NCI-H345 treated with DMSO at 0.1 percent for 48 hours (cell line): ENCODE data around the gene MSMP.

Source experiments
- DNase-seq: peaks from one replicate; lab custom pipeline; 2025; ENCODE audit not compliant: unreplicated experiment; lab: John Stamatoyannopoulos, UW

The MSMP gene

GRCh38 chr9:35745569-35745968 lies 8.5 kb downstream of the MSMP start:
- no peak for DNase-seq

GRCh38 chr9:35743880-35744518 lies 10.1 kb downstream of the MSMP start:
- no peak for DNase-seq

- no peak for DNase-seq
Observed at GRCh38 chr9:35743452-35743851, 10.6 kb downstream of the MSMP start.

GRCh38 chr9:35741740-35742139 lies 12.3 kb downstream of the MSMP start:
- DNase-seq, result no peak

DNA sequence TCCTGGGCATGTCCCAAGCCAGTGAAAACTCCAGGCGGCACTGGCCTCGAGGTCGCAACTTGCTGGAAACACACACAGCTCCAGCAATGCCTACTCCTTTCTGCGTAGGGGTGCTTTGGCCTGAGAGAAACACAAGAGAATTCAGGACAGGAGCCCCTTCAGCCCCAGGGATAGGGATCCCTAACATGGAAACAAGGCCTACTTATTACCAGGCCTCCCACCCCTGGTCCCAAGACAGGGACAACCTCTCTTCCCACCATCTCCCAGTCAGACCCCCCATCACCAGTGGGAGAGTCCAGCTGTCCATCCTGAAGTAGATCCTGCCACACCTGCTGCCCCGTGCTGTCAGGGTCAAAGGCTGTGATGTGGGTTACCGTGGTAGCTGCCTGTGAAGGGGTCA lies 13.8 kb downstream of the MSMP start:
- DNase-seq, result no peak

GRCh38 chr9:35738924-35739323 lies 15.2 kb downstream of the MSMP start:
- DNase-seq, result no peak

DNA sequence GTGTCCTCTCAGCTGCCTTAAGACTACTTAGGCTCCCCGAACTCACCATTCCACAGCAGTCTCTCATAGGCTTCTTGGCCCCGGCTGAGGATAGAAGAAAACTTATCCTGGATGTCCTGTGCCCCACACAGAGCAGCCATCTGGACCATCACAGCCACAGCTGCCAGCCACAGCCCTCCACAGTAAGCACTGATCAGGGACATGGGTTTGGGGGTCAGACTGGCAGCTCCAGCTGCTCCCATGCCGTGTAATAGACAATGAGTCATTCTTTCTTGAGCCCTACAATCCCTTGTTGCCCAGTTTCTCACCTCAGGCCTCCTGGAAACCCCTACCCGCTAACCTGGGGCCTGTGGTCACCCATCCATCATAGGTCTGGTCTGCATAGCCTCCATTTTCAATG lies 15.9 kb downstream of the MSMP start:
- DNase-seq, result no peak

- DNase-seq, result no peak
Observed at GRCh38 chr9:35737143-35737542, 16.9 kb downstream of the MSMP start.

GRCh38 chr9:35736201-35736633 lies 17.9 kb downstream of the MSMP start:
- DNase-seq, result peak; percentile 41

- DNase-seq, result no peak
Observed at GRCh38 chr9:35734096-35734495, 20.0 kb downstream of the MSMP start.

GRCh38 chr9:35732800-35733541 lies 21.1 kb downstream of the MSMP start:
- DNase-seq, result peak; percentile 19

- DNase-seq, result peak; percentile 96
Observed at GRCh38 chr9:35732185-35732799, 21.8 kb downstream of the MSMP start, which contains the start of the genes CREB3 and TLN1. TSS of gene CREB3 (plus strand) at chr9:35732666. CDS start at chr9:35732773, 107 bp downstream. TSS of gene TLN1 (minus strand) at chr9:35732195. CDS start at chr9:35725694, 6,501 bp downstream.

GRCh38 chr9:35731415-35732184 lies 22.5 kb downstream of the MSMP start:
- no peak for DNase-seq

GRCh38 chr9:35730486-35730854 lies 23.6 kb downstream of the MSMP start:
- DNase-seq, result no peak

DNA sequence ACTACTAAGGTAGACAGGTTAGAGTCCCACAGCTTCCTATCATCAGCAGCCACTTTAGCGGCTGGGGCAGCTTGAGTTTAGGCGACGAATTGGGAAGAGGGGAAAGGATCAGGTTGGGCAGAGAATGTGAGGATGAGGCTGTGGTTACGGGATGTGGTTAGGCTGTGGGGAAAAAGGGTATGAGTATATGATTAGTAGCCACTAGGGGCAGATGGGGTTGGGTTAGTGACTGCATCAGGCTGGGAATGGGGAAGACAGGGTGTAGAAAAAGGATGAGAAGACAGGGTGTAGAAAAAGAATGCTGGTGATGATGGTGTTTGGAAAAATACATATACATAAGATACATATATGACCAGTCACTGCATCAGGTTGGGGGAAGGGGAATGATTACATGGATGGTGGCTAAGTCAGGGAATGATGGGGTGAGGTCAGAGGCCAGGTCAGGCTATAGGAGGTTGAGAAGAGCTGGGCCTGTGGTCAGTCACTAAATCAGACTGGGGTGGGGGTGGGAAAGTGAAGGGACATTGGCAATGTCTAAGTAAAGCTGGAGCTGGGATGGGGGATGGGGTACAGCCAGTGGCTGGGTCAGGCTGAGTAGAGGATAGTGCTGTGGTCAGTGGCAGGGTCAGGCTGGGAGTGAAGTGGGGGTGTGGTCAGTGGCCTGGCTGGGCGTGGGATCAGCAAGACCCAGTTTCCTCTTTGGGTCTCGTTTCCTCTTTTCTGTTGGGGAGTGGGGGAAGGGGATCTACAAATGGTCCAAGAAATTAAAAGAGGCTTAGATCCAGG lies 24.2 kb downstream of the MSMP start:
- DNase-seq, result no peak

DNA sequence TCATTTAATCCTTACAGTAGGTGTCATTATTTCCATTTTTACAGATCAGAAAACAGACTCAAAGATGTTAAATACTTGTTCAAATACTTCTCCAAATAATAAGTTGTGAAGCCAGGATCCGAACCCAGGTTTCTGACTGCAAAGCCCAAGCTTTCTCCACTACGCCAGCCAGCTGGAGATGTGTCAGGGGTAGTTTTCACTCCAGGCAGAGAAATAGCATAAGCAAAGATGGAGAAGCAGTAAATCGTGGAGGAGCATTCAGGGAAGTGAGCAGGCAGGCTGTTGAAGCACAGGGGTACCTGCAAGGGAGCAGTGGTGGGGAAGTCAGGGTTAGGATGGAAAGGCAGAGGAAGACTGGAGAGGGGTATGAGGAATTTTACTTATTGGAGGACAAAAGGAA lies 25.0 kb downstream of the MSMP start:
- no peak for DNase-seq

- no peak for DNase-seq
Observed at GRCh38 chr9:35728041-35728971, 25.8 kb downstream of the MSMP start.

DNA sequence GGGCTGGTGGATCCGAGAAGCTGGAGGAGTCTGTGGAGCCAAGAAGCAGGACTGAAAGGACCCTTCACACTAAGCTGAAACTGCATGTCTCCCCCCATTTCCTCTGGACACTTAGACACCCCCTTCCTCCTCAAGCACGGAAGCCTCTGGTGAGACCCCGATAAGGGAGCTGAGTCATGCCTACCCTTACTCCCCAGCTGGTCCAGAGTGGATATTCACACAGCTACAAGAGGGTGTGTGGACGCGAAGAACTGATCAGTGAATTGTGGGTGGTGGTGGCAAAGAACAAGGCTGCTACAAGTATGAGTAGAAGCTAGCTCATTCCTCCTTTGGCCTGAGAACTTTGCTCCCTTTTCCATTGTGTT lies 26.4 kb downstream of the MSMP start:
- DNase-seq, result no peak

GRCh38 chr9:35726931-35727330 lies 27.1 kb downstream of the MSMP start:
- no peak for DNase-seq

- no peak for DNase-seq
Observed at GRCh38 chr9:35725362-35725761, 28.7 kb downstream of the MSMP start.
